ENCODE measurements around the gene ARID3A. TPM values are rescaled to one million over a fixed set of nuclear protein-coding genes. Genes with fewer than 3 reads are reported as not detected.

The ARID3A gene
- total and polyA plus RNA-seq, 2 of the 8 experiments (the other 6 are each of a cell fraction or from before 2014, with no cell fraction given): 40.5 to 77.4 TPM

- 92% methylated on average over 12 of the region's 14 CpGs; no CpG with 5 or more reads in 1 of the 2 experiments for WGBS, 2 experiments (ENCODE audit: extremely low coverage in 1 of 2, insufficient coverage in 1 of 2, insufficient read length in 1 of 2, insufficient replicate concordance in 2 of 2, low coverage in 1 of 2, low lambda C conversion rate in 2 of 2, missing lambda C conversion rate in 1 of 2)
- Histone ChIP-seq H3K18ac (ENCODE audit: extremely low read depth, low read length) (no peak overlapping the region; the same call in 1 of the 2 replicates), H3K9me3 (ENCODE audit: insufficient read depth in 2 of 2, low read depth in 1 of 2, low read length in 1 of 2) (no peaks in the 10 kb centered on the region), H4K5ac (ENCODE audit: insufficient read length, low read depth, low read length) (no peak overlapping the region), H3K79me2 (ENCODE audit: control insufficient read depth in 1 of 2, insufficient read depth in 2 of 2, low read length in 2 of 2) (peaks cover 0 to 53% of the 10 kb centered on the region in 2 experiments; a peak in 3 of 4 replicates), H2BK12ac (ENCODE audit: low read depth, low read length) (no peak overlapping the region), H3K23ac (ENCODE audit: insufficient read length) (no peak overlapping the region), H3K14ac (ENCODE audit: insufficient read length) (no peak overlapping the region), H2BK120ac (replicated peaks; ENCODE audit: low read depth, low read length) (peak overlapping the region; percentile 22), H2BK20ac (ENCODE audit: low read length) (no peak overlapping the region), H3K79me1 (ENCODE audit: low read depth, low read length) (peaks cover 7% of the 10 kb centered on the region; the same call in 1 of the 2 replicates), H3K23me2 (ENCODE audit: low read depth, low read length) (no peaks in the 10 kb centered on the region), H3K27ac (ENCODE audit: low read depth, low read length) (0 out of 2 replicates have a peak overlapping the region, but pooled peaks have one; percentile 39), H2AFZ (ENCODE audit: low read length) (no peak overlapping the region), H3K4ac (replicated peaks; ENCODE audit: insufficient read length, low read depth, low read length) (no peak overlapping the region), H2BK15ac (ENCODE audit: low read length) (no peak overlapping the region), H3K4me3 (ENCODE audit: extremely low read depth in 1 of 4, insufficient read depth in 2 of 4, low read depth in 3 of 4, low read length in 4 of 4) (no peak overlapping the region), H3K4me1 (replicated peaks in 1 of 4; ENCODE audit: control insufficient read depth in 3 of 4, insufficient read depth in 4 of 4, low read length in 3 of 4) (peaks cover 0 to 16% (median 5%) of the 10 kb centered on the region in 4 experiments; a peak in 5 of 7 replicates), H3K4me2 (ENCODE audit: insufficient read depth in 1 of 2, low read depth in 2 of 2, low read length in 2 of 2) (no peak overlapping the region), H3K56ac (replicated peaks; ENCODE audit: insufficient read length, low read depth, low read length) (no peak overlapping the region), H4K20me1 (replicated peaks in 1 of 2; ENCODE audit: control insufficient read depth in 1 of 2, insufficient read depth in 2 of 2, low read length in 2 of 2) (peaks cover 3 to 20% of the 10 kb centered on the region in 2 experiments), H2AK5ac (ENCODE audit: low read depth, low read length) (no peak overlapping the region), H2BK5ac (ENCODE audit: low read depth, low read length) (peak overlapping the region; percentile 66; the same call in 1 of the 2 replicates), H3K9ac (replicated peaks in 1 of 4; ENCODE audit: extremely low read depth in 1 of 4, low read depth in 3 of 4, low read length in 3 of 4) (no peak overlapping the region), H4K91ac (replicated peaks; ENCODE audit: insufficient read length, low read length) (peak overlapping the region; percentile 44), H3K27me3 (replicated peaks in 1 of 4; ENCODE audit: control insufficient read depth in 3 of 4, extremely low read depth in 1 of 4, insufficient read depth in 3 of 4, low read length in 3 of 4) (no peaks in the 10 kb centered on the region), H4K8ac (ENCODE audit: extremely low read depth, insufficient read depth, low read length) (peak overlapping the region; percentile 29; the same call in 1 of the 2 replicates), H3K36me3 (ENCODE audit: control insufficient read depth in 2 of 4, insufficient read depth in 4 of 4, low read length in 3 of 4) (peaks cover 3 to 19% (median 12%) of the 10 kb centered on the region in 4 experiments; a peak in 7 of 8 replicates)
- FAIRE-seq (no peak), DNase-seq (ENCODE audit: low read depth in 1 of 2, low spot score in 2 of 2) (no peak)
- POLR2A ChIA-PET (ENCODE audit: partially characterized antibody): interaction anchor here (0.6 to 1.9 kb wide), 6 partner anchors 11 to 130 kb away, joined by 3 to 6 read pairs (median 3); no protein-coding TSS in a partner anchor
- CTCF ChIA-PET (ENCODE audit: partially characterized antibody): interaction anchor here (0.8 to 1.5 kb wide), 3 partner anchors 10 to 48 kb away, joined by 3 read pairs; no protein-coding TSS in a partner anchor
- TF ChIP-seq RXRA (IDR thresholded peaks at IDR 0.05; ENCODE audit: insufficient read depth, low read depth, low read length): no peak
- no peak for TF ChIP-seq POU5F1 (IDR thresholded peaks at IDR 0.05; ENCODE audit: low read depth, low read length)
- TF ChIP-seq YY1 (IDR thresholded peaks at IDR 0.05; ENCODE audit: low read depth, low read length): no peak
- TF ChIP-seq GTF2F1 (IDR thresholded peaks at IDR 0.05; ENCODE audit: borderline replicate concordance, low read depth, low read length): no peak
- TF ChIP-seq NANOG (IDR thresholded peaks at IDR 0.05; ENCODE audit: insufficient read depth, low read depth, low read length, poor library complexity, severe bottlenecking): no peak
- TF ChIP-seq TAF1 (IDR thresholded peaks at IDR 0.05; ENCODE audit: low read depth, low read length): no peak
- no peak for TF ChIP-seq JUN (IDR thresholded peaks at IDR 0.05; ENCODE audit: low read depth, low read length)
- TF ChIP-seq MAFK (IDR thresholded peaks at IDR 0.05; ENCODE audit: low read depth, low read length): no peak
- no peak for TF ChIP-seq USF2 (IDR thresholded peaks at IDR 0.05; ENCODE audit: low read length)
- TF ChIP-seq CTCF (IDR thresholded peaks at IDR 0.05; ENCODE audit: control extremely low read depth in 1 of 3, insufficient read depth in 1 of 3, low read depth in 1 of 3, low read length in 3 of 3): no peak
Measured at GRCh38 chr19:933553-933882, 7.7 kb downstream of the ARID3A start.
